Stimulated activated CD4-positive, alpha-beta T cell treated with anti-CD3 and anti-CD28 coated beads, Interleukin-15, amount 100 ng/mL, for 1 hour (primary cell): ENCODE results near the gene FYB2.
"Not testable (repeated sequence)": the region's sequence is repeated elsewhere in the genome, so short reads cannot be mapped to it uniquely, and the experiment has no call there.

ENCODE experiments used
- DNase-seq, 2 donors: peaks; one replicate each; pipeline ENCODE4 v3.0.0-alpha.2; 2020; ENCODE audit warnings: low read depth in 1 of 2, low spot score in 1 of 2

FYB2 gene

DNA sequence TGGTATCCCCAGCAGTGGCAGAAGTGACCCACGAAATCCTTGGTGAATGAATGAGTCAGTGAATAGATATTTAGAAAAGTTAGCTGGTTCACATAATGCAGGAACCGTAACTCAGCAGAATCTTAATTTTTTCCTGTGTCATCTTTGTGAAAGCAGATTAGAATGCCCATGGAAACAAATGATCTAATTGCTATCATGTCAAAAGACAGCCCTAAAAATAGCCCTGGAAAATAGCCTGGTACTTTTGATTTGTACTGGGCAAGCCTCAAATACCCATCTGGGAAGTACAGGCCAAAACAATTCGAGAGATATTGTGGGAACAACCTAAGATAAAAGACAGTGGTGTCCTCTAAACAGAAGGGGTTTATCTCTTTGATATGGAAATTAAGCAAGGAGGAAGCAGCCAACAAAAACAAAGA is 21.1 kb downstream of the FYB2 start:
- no peak for DNase-seq

DNA sequence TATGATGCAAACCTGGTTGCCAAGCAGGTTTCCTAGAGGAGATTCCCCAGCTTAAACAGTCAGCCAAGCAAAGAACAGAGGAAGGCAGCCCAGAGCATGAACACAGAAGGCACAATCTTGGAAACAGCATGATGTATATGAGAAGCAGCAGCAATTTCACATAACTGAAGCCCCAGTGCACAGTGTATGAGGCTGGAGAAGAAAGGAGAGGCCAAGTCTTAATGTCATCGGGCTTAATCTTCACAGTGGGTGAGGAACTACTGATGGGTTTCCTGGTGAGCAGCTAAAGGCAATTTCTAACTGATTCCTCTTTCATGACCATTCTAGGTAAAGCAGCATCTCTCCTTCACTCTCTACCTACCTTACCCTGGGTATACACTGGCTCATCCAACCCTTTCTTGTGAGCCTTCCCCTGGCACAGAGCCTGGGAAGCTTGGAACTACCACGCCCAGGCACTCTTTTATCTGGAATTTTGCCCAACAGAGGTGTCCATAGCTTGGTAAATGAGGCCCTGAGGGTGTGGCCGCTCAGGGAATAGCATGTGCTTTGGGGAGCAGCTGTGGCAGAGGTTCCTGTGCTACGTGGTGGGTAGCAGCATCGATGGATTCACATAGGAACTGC is 22.0 kb downstream of the FYB2 start:
- DNase-seq = no peak

DNA sequence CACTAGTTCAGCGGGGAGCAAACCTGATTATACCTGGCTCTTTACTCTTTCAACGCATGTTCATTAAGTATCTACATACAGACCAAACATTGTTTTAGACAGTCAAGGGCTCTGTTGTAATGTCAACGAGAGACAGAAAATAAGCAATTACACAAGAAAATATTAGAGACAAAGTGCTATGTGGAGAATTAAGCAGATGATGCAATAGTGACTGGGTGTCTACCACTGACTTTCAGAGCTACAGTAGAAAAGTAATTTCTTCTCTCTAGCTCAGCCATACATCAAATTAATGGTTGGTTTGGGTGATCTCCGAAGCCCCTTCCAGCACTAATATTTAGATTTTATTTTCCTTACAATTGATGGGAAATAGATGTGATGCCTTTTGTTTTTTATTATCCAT is 23.3 kb downstream of the FYB2 start:
- no peak for DNase-seq

DNA sequence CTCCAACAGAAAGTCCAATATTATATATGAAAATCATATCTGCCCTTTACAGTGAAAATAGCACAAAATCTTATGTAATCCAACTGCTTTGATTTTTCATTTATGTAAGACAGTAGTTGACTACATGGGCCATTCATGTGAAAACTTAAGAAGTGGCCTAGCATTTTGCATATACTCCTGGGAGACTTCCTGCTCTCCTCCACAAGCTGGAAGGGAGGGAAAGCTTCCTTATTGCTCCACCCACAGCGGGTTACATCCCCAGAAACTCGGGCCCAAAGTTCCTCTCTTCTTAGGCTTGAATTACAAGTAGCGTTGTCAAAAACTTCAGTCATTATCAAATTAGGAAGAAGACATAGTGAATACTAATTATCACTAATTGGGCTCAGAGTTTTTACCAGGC is 29.2 kb downstream of the FYB2 start:
- DNase-seq = no peak

DNA sequence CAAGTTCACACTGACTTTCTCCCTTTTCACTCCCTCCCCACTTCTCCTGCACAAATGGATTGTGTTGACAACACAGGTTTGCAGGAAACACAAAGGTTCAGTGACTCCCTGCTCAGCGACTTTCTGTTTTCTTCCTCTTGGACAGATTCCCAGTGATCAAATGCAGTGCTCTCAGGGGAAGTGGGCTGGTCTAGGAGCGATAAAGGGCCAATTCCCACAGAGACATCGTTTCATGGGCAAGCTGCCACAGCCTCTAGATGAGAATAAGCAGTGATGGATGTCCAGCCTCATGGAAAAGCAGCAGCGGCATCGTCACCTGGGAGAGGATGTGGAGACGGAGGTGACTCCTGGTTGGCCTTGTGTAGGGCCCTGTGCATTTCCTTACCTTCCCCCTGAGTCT is 30.6 kb downstream of the FYB2 start:
- DNase-seq = no peak

DNA sequence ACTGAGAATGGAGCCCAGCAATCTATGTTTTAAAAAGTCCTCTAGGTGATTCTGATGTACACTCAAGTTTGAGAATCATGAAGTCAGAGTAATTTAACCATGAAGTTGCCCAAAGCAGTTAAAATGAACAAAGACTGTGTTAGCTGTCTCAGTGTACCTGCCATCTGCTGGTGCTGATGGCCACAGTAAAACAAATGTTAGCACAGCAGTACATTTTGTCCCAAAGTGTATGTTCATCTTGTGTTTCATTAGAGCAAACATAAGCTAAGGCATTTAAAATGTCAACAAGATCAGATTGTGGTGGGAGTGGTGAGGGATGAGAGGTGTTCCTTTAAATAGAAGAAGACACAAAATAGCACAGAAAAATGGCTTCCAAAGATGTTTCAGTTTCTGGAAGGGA is 31.1 kb downstream of the FYB2 start:
- no peak for DNase-seq

DNA sequence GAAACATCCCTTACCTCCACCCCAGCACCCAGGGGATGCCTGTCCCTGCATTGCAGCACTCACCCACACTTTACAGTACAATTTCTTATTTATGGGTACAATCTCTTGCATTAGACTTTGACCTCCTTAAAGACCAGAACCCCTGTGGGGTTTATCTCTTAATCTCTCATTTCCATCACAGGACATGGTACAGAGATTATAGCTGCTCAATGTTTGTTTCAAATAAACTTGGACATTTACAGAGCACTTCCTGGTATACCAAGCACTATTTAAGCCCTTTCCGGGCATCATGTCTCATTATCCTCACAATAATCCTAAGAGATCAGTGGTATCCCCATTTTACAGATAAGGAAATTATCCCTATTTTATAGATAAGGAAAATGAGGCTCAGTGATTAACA is 31.9 kb downstream of the FYB2 start:
- DNase-seq = no peak

DNA sequence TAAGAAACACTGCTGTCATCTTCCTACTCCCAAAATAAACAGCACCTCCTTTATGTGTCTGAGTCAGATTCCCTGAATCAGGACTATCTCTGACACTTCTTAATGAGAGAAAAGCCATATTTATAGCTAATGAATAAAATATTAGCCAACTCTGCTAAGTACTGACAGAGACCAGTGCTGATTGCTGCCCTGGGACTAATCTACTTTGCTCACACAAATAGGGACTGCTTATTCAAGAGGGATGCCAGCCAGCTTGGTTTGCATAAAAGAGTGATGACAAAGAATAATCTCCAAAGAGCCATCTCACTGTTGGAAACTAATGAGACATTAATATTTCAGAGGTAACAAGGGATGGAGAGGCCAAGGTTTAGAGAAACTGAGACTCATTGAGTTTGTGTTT is 36.4 kb downstream of the FYB2 start:
- no peak for DNase-seq

DNA sequence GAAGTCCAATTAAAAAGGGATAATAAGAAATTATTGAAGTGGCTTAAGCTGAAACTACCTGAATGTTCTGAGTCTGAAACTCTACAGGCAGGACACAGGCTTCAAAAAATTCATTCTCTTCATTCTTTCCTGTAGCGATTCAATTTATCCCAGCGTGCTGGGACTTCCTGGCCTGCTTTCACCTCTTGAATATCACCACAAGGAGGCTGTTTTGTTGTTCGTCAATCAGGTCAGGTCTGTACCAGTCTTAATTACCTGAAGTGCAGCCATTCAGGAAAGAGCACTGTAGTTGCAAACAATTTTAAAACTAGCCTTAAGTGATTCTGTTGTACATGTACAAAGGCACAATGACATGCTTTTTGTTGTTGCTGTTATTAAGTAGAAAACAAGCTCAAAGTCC is 38.4 kb downstream of the FYB2 start:
- no peak for DNase-seq

DNA sequence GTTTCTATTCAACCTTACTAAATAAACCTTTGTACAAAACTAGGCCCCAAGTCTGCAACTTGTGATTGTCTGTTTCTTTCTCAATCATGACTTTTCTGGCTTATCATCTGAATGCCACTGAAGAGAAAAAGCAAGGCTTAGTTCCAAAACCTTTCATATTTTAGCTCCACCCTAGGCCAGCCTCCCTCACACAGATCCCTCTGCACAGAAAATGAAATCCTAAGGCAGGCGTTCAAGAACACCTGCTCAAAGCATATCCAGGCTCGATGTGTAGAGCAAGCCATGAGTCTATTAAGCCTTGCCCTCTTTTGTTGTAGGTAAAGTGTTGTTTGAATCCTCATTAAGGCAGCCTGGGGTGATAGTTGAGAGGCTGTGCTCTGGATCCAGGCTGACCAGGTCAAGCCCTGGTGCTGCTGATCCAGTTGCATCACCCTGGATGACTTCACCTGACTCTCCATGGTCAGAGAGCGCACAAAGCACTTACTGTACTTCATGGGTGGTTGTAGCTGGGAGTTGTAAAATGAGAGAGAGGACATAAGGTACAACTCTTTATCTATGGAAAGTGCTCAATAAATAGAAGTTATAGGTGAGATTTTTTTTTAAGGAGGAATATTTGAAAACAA is 39.0 kb downstream of the FYB2 start:
- no peak for DNase-seq

DNA sequence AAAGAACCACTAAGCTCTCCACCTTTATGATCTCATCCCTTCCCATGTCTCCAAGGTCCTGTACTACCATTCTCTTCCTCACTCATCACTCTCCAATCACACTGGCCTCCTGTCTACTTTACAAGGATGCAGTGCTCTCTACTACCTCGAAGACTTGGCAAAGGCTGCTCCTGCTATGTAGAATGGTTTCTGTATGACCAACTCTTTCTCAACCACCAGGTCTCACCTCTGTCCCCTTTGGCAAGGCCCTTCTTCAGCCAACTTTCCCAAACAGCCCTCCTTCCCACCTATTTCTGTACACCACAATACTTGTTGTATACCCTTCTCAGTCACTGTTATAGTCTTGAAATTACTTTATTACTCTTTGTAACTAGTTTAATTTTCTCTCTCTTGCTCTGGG is 41.2 kb downstream of the FYB2 start:
- no peak for DNase-seq

DNA sequence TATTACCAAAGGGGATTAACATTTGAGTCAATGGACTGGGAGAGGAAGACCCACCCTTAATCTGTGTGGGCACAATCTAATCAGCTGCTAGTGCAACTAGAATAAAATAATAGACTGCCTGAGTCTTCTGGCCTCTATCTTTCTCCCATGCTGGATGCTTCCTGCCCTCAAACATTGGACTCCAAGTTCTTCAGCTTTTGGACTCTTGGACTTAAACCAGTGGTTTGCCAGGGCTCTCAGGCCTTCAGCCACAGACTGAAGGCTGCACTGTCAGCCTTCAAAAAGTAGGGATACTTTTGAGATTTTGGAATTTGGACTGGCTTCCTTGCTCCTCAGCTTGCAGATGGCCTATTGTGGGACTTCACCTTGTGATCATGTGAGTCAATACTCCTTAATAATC is 44.5 kb downstream of the FYB2 start:
- DNase-seq = not testable (repeated sequence)

DNA sequence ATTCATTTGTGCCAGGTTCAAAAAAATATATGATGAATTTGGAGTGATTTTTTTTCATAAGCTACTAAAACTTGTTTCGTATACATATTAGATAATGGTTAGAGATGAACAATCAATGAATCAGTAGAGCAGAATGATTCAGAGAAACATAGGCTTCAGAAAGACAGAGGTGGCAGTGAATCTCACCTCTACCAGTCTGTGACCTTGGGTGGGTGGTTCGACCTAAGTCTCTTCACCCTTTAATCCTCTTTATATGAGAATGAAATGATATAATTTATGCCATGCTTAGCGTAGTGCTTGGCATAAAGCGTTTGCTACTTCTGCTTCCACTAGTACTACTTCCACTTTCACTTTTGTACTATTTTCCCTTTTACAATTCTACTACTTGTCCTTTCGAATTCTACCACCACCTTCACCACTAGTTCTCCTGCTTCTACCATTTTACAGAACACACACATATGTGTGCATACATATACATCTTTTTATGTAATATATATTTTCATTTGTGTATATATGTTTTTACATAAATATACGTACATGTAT is 45.1 kb downstream of the FYB2 start:
- DNase-seq = no peak

DNA sequence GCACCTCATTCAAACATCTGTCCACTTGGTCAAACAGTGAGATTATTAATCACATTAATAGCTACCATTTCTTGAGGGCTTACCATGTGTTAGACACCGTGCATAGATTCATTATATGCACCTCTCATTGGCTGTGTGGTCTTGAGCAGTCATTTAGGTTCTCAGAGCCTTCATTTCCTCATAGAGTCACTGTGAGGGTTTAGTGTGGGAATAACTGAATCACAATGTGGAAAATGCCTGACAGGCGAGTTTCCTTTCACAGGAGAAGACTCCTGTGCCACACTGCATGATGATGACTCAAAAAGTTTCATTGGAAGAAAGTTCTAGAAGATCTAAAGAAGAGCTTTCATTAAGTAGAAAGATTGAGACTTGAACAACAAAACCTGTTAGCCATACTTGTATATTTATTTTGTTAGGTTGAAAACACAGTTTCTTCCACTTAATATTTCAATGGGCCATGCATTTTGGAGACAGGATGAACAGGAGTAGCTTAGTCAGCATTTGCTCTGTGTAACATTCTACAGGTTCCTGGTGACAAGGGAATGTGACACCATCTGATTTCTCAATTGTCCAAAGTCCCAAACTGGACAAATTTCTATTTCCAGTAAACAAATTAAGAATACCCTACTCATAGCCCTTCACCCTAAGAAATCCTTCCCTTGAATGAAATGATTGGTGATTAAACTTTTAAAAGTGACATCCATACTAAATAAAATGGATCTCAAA is 45.7 kb downstream of the FYB2 start:
- DNase-seq = no peak

DNA sequence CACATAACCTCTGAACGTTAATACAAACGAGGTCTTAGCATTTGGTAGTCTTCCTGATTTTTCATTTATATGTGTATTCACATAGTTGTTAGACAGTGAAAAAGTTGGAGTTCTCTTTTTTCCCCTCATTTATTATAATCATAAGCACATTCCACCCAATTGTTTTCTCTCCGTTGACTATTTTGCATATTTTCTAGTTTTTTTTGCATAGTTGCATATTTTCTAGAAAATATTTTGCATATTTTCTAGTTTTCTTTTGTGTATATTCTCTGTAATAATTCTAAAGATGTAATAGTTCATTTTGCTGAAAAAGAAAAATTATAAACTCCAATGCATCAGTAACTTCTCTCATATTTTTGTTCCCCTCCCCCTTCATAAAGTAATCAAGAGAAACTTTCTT is 47.5 kb downstream of the FYB2 start:
- no peak for DNase-seq

DNA sequence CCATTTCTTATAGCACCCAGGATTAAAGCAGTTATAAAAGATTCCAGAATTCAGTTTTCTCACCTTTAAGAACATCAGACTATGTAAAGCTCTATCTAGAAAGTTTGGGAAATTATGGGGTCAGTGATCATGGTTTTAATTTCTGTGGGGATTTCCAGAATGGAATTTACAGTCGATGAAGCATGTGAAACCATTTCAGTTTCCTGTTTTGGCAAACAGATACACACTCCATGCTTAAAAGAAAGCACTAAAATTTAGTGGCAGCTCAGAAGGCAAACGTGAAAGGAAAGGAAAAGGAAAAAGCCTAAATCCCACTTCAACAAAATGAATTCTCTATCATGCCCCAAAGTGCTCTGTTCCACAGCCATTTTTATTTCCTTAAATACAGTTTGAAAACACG is 60.4 kb downstream of the FYB2 start:
- no peak for DNase-seq

DNA sequence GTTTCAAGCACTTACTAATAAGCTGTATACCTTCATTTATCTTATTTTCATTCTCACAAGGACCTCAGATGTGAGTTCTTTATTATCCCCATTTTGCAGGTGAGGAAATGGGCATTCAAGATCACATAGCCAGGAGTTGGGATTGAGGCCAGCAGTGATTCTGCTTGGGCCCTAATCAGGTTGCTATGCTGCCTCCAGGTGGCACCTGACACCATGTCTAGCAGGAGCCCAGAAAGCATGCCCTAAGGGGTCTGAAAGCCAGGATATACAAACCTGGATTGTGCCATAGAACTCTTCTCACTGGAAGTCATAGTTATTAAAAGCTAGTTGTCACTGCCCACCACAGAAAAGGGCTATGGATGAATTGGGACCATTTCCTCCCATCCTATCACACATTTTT is 61.1 kb downstream of the FYB2 start:
- DNase-seq = no peak

DNA sequence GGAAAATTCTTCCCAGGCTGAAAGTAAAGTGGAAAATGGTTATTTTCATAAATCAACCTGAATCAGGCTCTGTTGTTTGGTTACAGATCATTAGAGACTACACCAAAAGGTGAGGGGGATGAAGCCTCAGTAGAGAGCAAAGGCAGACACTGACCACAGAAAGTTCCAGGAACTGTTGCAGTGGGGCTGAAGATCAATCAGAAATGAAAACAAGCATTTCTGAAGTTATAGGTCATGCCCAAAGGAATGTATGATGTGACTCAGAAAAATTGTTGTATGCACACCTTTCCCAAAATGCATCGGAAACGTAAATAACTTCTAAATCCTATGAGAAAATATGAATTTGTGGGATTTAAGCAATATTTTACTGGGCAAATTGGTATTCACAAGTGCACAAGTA is 63.3 kb downstream of the FYB2 start:
- no peak for DNase-seq

DNA sequence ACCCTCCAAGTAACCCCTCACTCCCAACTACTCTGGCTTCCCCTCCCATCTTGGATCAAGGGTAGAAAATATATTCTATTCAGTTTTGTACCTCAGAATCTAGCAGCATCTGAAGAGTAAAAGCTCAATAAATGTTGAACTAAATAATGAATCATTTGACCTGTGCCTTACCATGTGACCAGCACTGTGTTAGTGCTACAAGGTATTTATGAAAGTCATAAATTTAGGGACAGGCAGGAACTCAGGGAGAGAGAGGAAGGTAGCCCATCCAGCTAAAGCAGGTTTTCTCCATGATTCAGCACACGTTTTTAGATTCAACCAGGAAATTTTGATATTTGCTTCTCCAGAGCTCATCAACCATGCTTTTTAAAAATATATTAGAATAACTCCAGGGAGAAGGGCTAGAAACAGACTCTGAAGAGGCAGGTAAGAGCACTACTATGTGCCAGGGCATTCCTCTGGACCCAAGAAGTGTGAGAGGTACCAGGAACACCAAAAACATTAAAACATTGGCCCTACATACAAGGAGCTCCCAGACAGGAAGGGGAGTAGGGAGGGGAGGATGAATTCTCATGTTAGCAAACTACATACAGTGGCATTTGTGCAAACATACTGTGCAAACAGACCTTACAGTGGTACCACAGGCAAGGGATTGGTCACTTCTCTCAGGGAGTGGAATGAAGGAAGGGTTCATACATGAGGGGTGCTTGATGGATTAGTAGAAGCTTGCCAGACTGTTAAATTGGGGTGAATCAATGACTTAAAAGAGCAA is 64.3 kb downstream of the FYB2 start:
- no peak for DNase-seq

DNA sequence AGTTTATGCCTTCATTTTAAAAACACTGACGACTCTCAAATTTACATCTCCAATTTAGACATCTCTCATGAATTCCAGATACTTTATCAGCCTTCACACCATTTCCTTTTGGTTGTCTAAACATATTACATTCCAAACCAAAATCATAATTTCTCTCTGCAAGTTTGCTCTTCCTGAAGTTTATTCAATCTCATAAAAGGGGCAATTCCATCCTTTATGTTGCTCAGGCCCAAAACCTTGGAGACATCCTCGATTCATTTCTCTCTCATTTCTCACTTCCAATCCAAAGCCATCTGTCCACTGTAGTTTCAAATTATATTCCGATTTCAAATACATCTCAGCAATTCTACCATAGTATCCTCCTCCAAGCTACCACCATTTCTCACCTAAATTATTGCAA is 74.0 kb downstream of the FYB2 start:
- DNase-seq = no peak

DNA sequence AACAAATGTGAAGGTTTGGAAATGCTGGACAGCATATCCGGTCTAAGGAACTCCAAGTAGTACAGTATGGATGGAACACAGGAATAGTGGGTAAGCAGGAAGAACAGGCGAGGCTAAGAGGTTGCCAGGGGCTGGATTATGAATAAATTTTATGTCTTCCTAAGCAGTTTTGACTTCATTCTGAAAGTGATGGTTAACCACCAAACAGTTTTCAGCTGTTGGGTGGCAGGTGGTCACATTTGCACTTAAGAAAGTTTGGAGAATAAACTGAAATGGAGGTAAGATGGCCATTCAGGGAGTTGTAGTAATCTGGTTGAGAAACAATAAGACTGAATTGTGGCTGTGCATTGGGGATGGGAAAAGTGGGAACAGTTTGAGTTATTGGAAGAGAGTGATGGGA is 90.2 kb downstream of the FYB2 start:
- no peak for DNase-seq

DNA sequence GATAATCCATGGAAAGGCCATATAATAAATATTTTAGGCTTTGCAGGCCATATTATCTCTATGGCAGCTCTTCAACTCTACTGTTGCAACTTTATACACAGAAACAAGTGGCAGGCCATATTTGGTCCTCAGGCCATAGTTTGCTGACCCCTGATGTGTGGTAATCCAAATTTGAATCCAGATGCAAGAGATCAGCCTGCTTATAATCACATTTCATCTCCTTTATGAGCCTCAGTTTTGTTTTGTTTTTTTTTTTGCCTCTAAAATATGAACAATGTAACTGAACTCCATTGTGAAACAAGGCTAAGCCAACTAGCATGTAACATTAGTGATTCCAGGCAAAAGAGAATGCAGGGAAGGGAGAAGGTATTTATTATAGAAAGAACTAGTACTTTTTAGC is 92.5 kb downstream of the FYB2 start:
- no peak for DNase-seq
